GM18508 (cell line): ENCODE measurements around the gene STAB1.

Experiments
- ATAC-seq: cut with Tn5 transposase; IDR thresholded peaks from one replicate; pipeline ENCODE4 v1.9.1; 2021; ENCODE audit warnings: moderate number of reproducible peaks; ENCODE audit not compliant: insufficient read depth, unreplicated experiment

STAB1 gene

GRCh38 chr3:52555056-52555455 lies 59.9 kb downstream of the STAB1 start:
- no peak for ATAC-seq

- ATAC-seq, result no peak
These were observed 62.1 kb downstream of the STAB1 start for GRCh38 chr3:52557011-52557960.

- ATAC-seq, result no peak
These were observed 63.3 kb downstream of the STAB1 start for GRCh38 chr3:52558436-52558835.

GRCh38 chr3:52561028-52561747 lies 66.0 kb downstream of the STAB1 start:
- ATAC-seq, result no peak

GRCh38 chr3:52563984-52564383 lies 68.8 kb downstream of the STAB1 start:
- ATAC-seq, result no peak

GRCh38 chr3:52568069-52568468 lies 72.9 kb downstream of the STAB1 start:
- ATAC-seq, result no peak

GRCh38 chr3:52570076-52570475 lies 74.9 kb downstream of the STAB1 start:
- ATAC-seq, result no peak

- no peak for ATAC-seq
These were observed 77.1 kb downstream of the STAB1 start for GRCh38 chr3:52572221-52572620.
